Activated CD8-positive, alpha-beta T cell treated with anti-CD3 and anti-CD28 coated beads for 36 hours (primary cell): ENCODE data around the gene NPHP4. TPM values are rescaled to one million over a fixed set of nuclear protein-coding genes. Genes with fewer than 3 reads are reported as not detected.

Experiments used
- ATAC-seq: fragments of 200-7000 bp; cut with Tn5 transposase; one replicate; pipeline ENCODE4 v1.10.0; 2021; ENCODE audit warnings: mild to moderate bottlenecking, moderate library complexity
- CTCF ChIA-PET: fragments of 350-600 bp; sonication (Branson Sonifier 250); formaldehyde crosslinking; loops from one replicate; lab custom pipeline; 2021; ENCODE audit warnings: antibody characterized with exemption; lab: Charles Lee
- POLR2A ChIA-PET: fragments of 350-600 bp; sonication (Branson Sonifier 250); formaldehyde crosslinking; loops from one replicate; lab custom pipeline; 2021; ENCODE audit warnings: antibody characterized with exemption; lab: Charles Lee
- DNase-seq: peaks from one replicate; pipeline ENCODE4 v3.0.0-alpha.2; 2020
- H3K27ac Mint-ChIP-seq: one replicate; pipeline ENCODE4 v1.8.0; 2021; ENCODE audit warnings: mild to moderate bottlenecking, mixed read lengths
- H3K27me3 Mint-ChIP-seq: one replicate; pipeline ENCODE4 v1.8.0; 2021; ENCODE audit warnings: mixed read lengths
- H3K36me3 Mint-ChIP-seq: one replicate; pipeline ENCODE4 v1.8.0; 2021; ENCODE audit warnings: low read depth, mixed read lengths
- H3K4me1 Mint-ChIP-seq: one replicate; pipeline ENCODE4 v1.8.0; 2021; ENCODE audit warnings: low read depth, mixed read lengths
- H3K4me3 Mint-ChIP-seq: one replicate; pipeline ENCODE4 v1.8.0; 2021; ENCODE audit warnings: mild to moderate bottlenecking, moderate library complexity, mixed read lengths
- H3K9me3 Mint-ChIP-seq: one replicate; pipeline ENCODE4 v1.8.0; 2021; ENCODE audit warnings: mixed read lengths
- CTCF ChIP-seq: fragments of 200-600 bp; IDR thresholded peaks from one replicate; pipeline ENCODE4 v1.8.0; 2022; ENCODE audit warnings: antibody characterized with exemption, mild to moderate bottlenecking
- intact Hi-C: fragments of 100-400 bp; cut with micrococcal nuclease; formaldehyde crosslinking; loops from one replicate; pipeline ENCODE4 v1.10.0; 2022
- total RNA-seq, 2 experiments: library from RNA; stranded (reverse); gene quantifications; one replicate each; pipeline ENCODE4 v1.2.3, GENCODE V29; 2021

Gene NPHP4
- total RNA-seq, 2 experiments from 2014 or later: 16.5 to 16.8 TPM

- Mint-ChIP-seq H3K27me3 (no peaks in the 10 kb centered on the region), H3K4me3 (no peak overlapping the region), H3K9me3 (no peaks in the 10 kb centered on the region), H3K27ac (no peak overlapping the region), H3K4me1 (peaks cover 14% of the 10 kb centered on the region), H3K36me3 (peaks cover 12% of the 10 kb centered on the region)
- TF ChIP-seq CTCF: no peak
- DNase-seq (no peak), ATAC-seq (peak; percentile 34)
- ChIA-PET CTCF (no interaction called here), POLR2A (interaction anchor here (0.6 kb wide), 1 partner anchor 85 kb away, joined by 5 read pairs; no protein-coding TSS in a partner anchor)
- intact Hi-C loops: no loop called here
These were observed 36.7 kb downstream of the NPHP4 start for GRCh38 chr1:5955479-5955977.

GRCh38 chr1:5954964-5955363, 37.3 kb downstream of the NPHP4 start:
- no peaks in the 10 kb centered on the region for H3K27me3 Mint-ChIP-seq
- peak overlapping the region; percentile 30 for H3K27ac Mint-ChIP-seq
- ChIA-PET POLR2A (interaction anchor here (0.6 kb wide), 1 partner anchor 85 kb away, joined by 5 read pairs; no protein-coding TSS in a partner anchor), CTCF (interaction anchor here (0.7 to 0.9 kb wide), 2 partner anchors 21 to 39 kb away, joined by 3 to 4 read pairs; no protein-coding TSS in a partner anchor)
- DNase-seq (peak; percentile 21), ATAC-seq (peak; percentile 86)
- peaks cover 14% of the 10 kb centered on the region for H3K4me1 Mint-ChIP-seq
- no peak for TF ChIP-seq CTCF
- peaks cover 12% of the 10 kb centered on the region for H3K36me3 Mint-ChIP-seq
- intact Hi-C loops: no loop called here
- no peak overlapping the region for H3K4me3 Mint-ChIP-seq
- H3K9me3 Mint-ChIP-seq: no peaks in the 10 kb centered on the region

GRCh38 chr1:5953386-5953785, 38.8 kb downstream of the NPHP4 start:
- ChIA-PET POLR2A (no interaction called here), CTCF (no interaction called here)
- Mint-ChIP-seq H3K4me3 (no peak overlapping the region), H3K27me3 (no peaks in the 10 kb centered on the region), H3K9me3 (no peaks in the 10 kb centered on the region), H3K27ac (no peak overlapping the region), H3K36me3 (peaks cover 12% of the 10 kb centered on the region), H3K4me1 (peaks cover 14% of the 10 kb centered on the region)
- intact Hi-C loops: no loop called here
- no peak for DNase-seq
- no peak for ATAC-seq
- TF ChIP-seq CTCF: no peak

GRCh38 chr1:5951846-5952410, 40.3 kb downstream of the NPHP4 start:
- ATAC-seq: no peak
- Mint-ChIP-seq H3K27me3 (no peaks in the 10 kb centered on the region), H3K36me3 (peaks cover 18% of the 10 kb centered on the region), H3K4me1 (peaks cover 14% of the 10 kb centered on the region), H3K4me3 (no peak overlapping the region), H3K9me3 (no peaks in the 10 kb centered on the region), H3K27ac (no peak overlapping the region)
- ChIA-PET POLR2A (no interaction called here), CTCF (no interaction called here)
- no peak for TF ChIP-seq CTCF
- intact Hi-C loops: no loop called here
- DNase-seq: no peak

- Mint-ChIP-seq H3K36me3 (peaks cover 18% of the 10 kb centered on the region), H3K27me3 (no peaks in the 10 kb centered on the region), H3K4me1 (peaks cover 14% of the 10 kb centered on the region), H3K9me3 (no peaks in the 10 kb centered on the region), H3K4me3 (no peak overlapping the region), H3K27ac (no peak overlapping the region)
- ATAC-seq: no peak
- no peak for TF ChIP-seq CTCF
- intact Hi-C loops: no loop called here
- ChIA-PET CTCF (no interaction called here), POLR2A (no interaction called here)
- no peak for DNase-seq
These were observed 41.0 kb downstream of the NPHP4 start for GRCh38 chr1:5950994-5951785.
